ENCODE data around the gene SH3BGRL3. TPM values are rescaled to one million over a fixed set of nuclear protein-coding genes. Genes with fewer than 3 reads are reported as not detected.

Gene SH3BGRL3
- total RNA-seq, result 18.7 and 25.0 TPM in 2 replicates

DNA sequence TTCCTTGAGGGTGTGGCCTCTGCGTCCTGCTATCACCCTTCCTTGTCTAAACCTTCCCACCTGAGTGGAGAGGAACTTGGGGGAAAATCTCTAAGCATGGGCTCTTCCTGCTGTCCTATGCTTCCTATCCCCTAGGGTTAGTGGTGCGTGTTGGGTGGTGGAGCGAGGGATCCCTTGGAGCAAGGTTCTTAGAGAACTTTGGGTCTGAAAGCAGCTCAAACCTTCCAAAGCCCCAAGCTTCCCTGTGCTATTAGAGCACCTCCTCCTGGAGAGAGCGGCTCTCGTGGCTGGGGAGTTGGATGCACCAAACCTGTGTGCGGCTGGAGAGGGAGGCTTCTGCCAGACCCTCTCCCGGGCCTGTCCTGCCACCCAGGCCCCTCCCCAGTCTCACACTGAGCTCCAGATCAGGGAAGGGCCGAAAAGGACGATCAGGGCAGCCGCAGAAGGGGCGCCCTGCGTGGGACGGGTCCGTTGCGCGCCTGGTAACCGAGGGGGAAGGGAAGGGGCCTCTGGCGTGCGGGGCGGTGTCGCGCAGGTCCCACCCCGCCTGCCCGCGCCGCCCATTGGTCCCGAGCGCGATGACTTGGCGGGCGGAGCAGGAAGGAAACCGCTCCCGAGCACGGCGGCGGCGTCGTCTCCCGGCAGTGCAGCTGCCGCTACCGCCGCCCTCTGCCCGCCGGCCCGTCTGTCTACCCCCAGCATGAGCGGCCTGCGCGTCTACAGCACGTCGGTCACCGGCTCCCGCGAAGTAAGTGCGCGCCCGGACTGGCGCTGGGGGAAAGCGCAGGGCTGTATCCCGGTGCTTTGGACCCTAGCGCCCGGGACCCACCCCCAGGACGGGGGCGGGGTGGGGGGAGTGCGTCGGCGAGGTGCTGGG lies at the start of gene SH3BGRL3:
TSS of gene SH3BGRL3 (plus strand) at position 631 of the 877 bp plus-strand sequence. CDS start at position 701, 70 bp downstream.

DNA sequence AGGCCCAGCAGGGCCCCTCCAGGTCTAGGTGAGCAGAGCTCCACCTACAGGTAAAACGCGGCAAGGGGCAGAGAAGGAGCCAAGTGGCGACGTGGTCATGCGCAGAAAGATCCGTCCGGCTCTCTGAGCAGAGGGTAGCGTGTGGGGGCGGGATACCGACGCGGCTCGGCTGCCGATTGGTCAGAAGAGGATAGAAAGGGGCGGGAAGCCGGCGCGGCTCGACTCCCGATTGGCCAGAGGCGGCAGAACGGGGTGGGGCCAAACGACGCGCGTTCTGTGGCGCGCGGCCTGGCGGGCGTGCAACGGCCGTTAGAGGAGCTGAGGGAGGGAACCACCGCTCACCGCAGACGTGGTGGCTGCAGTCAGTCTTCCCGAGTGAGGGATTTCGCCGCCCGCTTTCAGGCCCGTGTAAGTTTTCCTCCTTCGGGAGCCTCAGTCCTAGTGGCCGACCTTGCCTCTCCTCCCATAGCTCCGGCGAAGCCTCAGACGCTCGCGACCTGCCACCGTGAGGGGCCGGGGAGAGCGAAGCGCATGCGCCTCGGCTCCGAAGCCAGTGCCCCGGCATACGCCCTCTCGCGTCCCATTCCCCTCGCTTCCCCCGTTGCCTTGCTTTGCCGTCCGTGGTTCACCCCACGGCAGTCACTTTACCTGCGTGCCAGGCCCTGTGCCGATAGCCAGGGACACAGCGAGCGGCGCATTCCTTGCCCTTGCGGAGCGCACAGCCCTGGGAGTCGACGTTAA lies 45.8 kb upstream of the SH3BGRL3 start, which contains the start of gene CEP85:
TSS of gene CEP85 (plus strand) at position 298 of the 741 bp plus-strand sequence. CDS start 5,584 bp downstream, outside the sequence.

DNA sequence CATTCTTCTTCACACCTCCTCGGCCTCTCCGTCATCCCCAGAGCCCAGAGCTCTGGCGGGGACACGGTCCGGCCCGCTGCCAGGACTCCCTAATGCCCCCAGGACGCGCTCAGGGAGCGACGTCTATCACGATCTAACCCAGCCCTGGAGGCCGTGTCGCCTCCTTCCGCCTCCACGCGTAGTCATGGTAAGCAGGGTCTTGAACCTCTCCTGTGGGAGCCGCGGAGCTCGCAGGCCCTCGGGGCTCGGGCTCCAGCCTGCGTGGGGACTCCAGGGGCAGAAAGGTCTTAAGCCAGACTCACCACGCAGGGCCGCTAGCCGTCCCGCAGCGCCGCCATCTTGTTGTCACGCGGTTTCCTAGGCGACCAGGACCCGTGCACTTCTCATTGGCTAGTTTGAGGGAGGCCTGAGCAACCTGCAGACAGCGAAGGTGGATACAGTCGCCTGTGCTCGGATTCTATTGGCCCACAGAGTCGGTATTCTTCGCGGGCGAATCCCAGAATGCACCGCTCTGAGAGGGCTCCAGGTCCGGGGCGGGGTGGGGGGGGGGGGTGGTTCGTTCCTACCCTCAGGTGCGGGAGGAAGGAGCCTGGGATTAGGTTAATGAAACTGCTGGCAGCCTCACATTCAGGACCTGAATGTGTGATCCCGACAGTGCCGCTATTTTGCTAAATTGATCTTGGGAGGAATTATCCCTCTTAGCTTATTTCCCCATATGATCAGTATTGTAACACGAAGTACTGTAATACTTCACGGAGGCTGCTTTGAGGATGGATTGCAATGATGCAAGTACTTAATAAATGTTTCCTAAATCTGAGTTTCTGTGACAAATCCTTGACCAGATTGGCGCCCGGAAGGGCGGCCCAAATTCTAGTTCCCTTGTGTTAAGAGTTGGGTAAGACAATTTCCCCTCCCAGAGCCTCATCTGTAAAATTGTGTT lies 26.7 kb downstream of the SH3BGRL3 start, which contains the start of gene UBXN11:
TSS of gene UBXN11 (minus strand) at position 347 of the 940 bp plus-strand sequence. CDS start 3,753 bp downstream, outside the sequence.

DNA sequence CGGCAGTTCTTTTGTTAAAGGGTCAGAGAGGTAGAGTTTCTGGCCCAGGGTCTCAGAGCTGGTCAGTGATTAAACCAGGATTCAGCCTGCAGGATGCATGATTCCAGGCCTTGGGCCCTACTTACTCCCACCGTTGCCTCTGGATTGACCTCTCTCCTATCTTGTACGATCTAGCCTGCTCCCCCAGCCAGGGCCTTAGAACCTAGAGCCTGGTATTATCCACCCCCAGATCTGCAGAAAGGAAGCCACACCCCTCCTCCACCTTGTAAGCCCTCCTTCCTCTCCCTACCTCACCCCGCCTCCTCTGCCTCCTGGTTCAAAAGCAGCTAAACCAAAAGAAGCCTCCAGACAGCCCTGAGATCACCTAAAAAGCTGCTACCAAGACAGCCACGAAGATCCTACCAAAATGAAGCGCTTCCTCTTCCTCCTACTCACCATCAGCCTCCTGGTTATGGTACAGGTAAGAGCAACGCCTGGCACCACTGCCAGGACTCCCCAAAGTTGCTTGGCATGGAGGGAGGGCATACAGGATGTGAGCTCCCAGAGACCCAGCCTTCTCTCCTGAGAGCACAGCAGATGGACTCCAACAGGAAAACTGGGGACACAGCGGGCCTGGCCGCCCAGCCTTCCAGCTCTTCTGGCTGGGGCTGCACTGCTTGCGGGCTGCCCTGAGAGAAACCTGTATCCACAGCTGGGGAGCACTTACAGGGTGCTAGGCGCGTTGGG lies 37.9 kb downstream of the SH3BGRL3 start, which contains the start of gene CD52:
TSS of gene CD52 (plus strand) at position 347 of the 726 bp plus-strand sequence. CDS start at position 407, 60 bp downstream.

Other genes starting within 250 kb of the SH3BGRL3 start
- gene SLC30A2, start 234.0 kb upstream of the SH3BGRL3 start, total RNA-seq, result not detected in 2 replicates
- gene TRIM63, start 212.5 kb upstream of the SH3BGRL3 start, total RNA-seq, result not detected in 2 replicates
- 4.1 and 6.5 TPM in 2 replicates for gene PDIK1L, start 168.3 kb upstream of the SH3BGRL3 start, total RNA-seq
- gene FAM110D, start 121.0 kb upstream of the SH3BGRL3 start, total RNA-seq, result not detected in 2 replicates
- gene C1orf232, start 111.1 kb upstream of the SH3BGRL3 start, total RNA-seq, result not detected in 2 replicates
- gene ZNF593, start 110.2 kb upstream of the SH3BGRL3 start, total RNA-seq, result 18.2 and 19.1 TPM in 2 replicates
- gene ZNF593OS, start 108.3 kb upstream of the SH3BGRL3 start, total RNA-seq, result not detected in 2 replicates
- not detected in 2 replicates for gene CNKSR1, start 102.6 kb upstream of the SH3BGRL3 start, total RNA-seq
- gene CATSPER4, start 89.5 kb upstream of the SH3BGRL3 start, total RNA-seq, result not detected in 2 replicates
- 6.0 and 8.4 TPM in 2 replicates for gene CEP85, start 45.9 kb upstream of the SH3BGRL3 start, total RNA-seq
- gene UBXN11, start 26.6 kb downstream of the SH3BGRL3 start, total RNA-seq, result 3.6 and 5.7 TPM in 2 replicates
- gene CD52, start 37.9 kb downstream of the SH3BGRL3 start, total RNA-seq, result not detected in 2 replicates
- not detected in 2 replicates for gene CRYBG2, start 74.0 kb downstream of the SH3BGRL3 start, total RNA-seq
- not detected in 2 replicates for gene ZNF683, start 92.7 kb downstream of the SH3BGRL3 start, total RNA-seq
- gene LIN28A, start 130.7 kb downstream of the SH3BGRL3 start, total RNA-seq, result not detected in 2 replicates
- gene DHDDS, start 152.2 kb downstream of the SH3BGRL3 start, total RNA-seq, result 76.9 and 79.8 TPM in 2 replicates
- gene HMGN2, start 192.4 kb downstream of the SH3BGRL3 start, total RNA-seq, result 108 and 149 TPM in 2 replicates
- gene RPS6KA1, start 249.7 kb downstream of the SH3BGRL3 start, total RNA-seq, result 6.2 and 6.4 TPM in 2 replicates